Adrenal gland (tissue), 12 donors: ENCODE measurements around the gene AGBL4. TPM values are rescaled to one million over a fixed set of nuclear protein-coding genes. Genes with fewer than 3 reads are reported as not detected.

Source experiments
- DNase-seq, 7 donors: peaks; one replicate each; pipeline ENCODE4 v3.0.0-alpha.2; 2019 to 2020
- H3K27ac ChIP-seq, 5 donors: fragments of 200-600 bp; sonication (generic) in 4 of 5; 1 replicate in 3 of 5; 2 replicates in 2 of 5; pipeline versions ENCODE4 v1.5.1 to v1.8.0; 2016 to 2020; ENCODE audit warnings: mild to moderate bottlenecking in 1 of 5
- H3K27me3 ChIP-seq: fragments of 200-600 bp; 2 replicates; pipeline ENCODE4 v1.8.0; 2021
- H3K36me3 ChIP-seq, 2 donors: fragments of 200-600 bp; replicated peaks in 1 of 2; 1 replicate in 1 of 2; 2 replicates in 1 of 2; pipeline versions ENCODE4 v1.5.1 to v1.8.0; 2018 to 2022
- H3K4me1 ChIP-seq, 2 donors: fragments of 200-600 bp; replicated peaks in 1 of 2; 1 replicate in 1 of 2; 2 replicates in 1 of 2; pipeline versions ENCODE4 v1.5.1 to v1.8.0; 2018 to 2021
- H3K4me3 ChIP-seq, 4 donors: fragments of 200-600 bp; sonication (generic) in 3 of 4; one replicate each; pipeline ENCODE4 v1.5.1; 2016 to 2018
- H3K9me3 ChIP-seq, 3 donors: fragments of 200-600 bp; sonication (generic) in 1 of 3; replicated peaks in 1 of 3; 1 replicate in 2 of 3; 2 replicates in 1 of 3; pipeline versions ENCODE4 v1.5.1 to v1.8.0; 2016 to 2021
- POLR2A ChIP-seq, 2 donors: fragments of 450-650 bp; IDR thresholded peaks; one replicate each; pipeline ENCODE4 v1.6.1; 2017; ENCODE audit warnings: antibody characterized with exemption in 2 of 2, mild to moderate bottlenecking in 2 of 2, moderate library complexity in 1 of 2
- WGBS, 4 donors: extraction: QIAGEN DNeasy Blood & Tissue Kit in 2 of 4; methylation state at CpG; one replicate each; pipeline versions ENCODE4 v1.1.5 to v1.1.7; 2013 to 2017; 5-methylcytosine and 5-hydroxymethylcytosine counted together
- intact Hi-C, 2 donors: fragments of 100-400 bp; cut with DNase I; formaldehyde crosslinking; loops; one replicate each; pipeline versions ENCODE4 v1.14.1 to v1.15.0; 2022 to 2023
- polyA plus RNA-seq, 3 donors: library from polyadenylated mRNA; stranded (reverse); fragments of 200-250 nt in 2 of 3; fragments of 350-450 nt in 1 of 3; fragmentation: Illumina TruSeq in 1 of 3; extraction: RNeasy Lipid Tissue Mini Kit (QIAGEN cat#74804) in 1 of 3; gene quantifications; one replicate each; pipeline ENCODE4 v1.2.3, GENCODE V29; 2013 to 2014
- total RNA-seq, 9 donors: library from RNA; depleted of rRNA in 4 of 9; stranded (reverse); fragments of >200 nt in 4 of 9; fragments of 120-200 nt in 1 of 9; fragmentation: NEBNext Ultra II Directional in 1 of 9; extraction: Animal tissue kit (Norgen Biotek cat#: 25700) in 1 of 9; gene quantifications; one replicate each; pipeline versions ENCODE4 v1.1.0 to v1.2.4, GENCODE V29; 2013 to 2023
- TF ChIP-seq, protein P1 (sequence below), 6 experiments: fragments of 450-650 bp in 4 of 6; fragments of 200-600 bp in 2 of 6; sonication (generic) in 1 of 6; IDR thresholded peaks; 1 replicate in 5 of 6; 2 replicates in 1 of 6; pipeline versions ENCODE4 v1.5.1 to v1.8.0; 2016 to 2021; ENCODE audit warnings: antibody characterized with exemption in 6 of 6, mild to moderate bottlenecking in 2 of 6, moderate library complexity in 1 of 6
- donor health status: healthy with polysubstance abuse.
- donor health status: Bipolar disorder and iron deficiency.
- donor health status: DM: yes; HTN: yes; CAD: no.
- donor health status: DM: no; HTN: no; CAD: no.
- donor health status: DM: no; HTN: no; CAD: no.
- donor health status: DM: yes; HTN: yes; CAD: no.

Gene AGBL4
- total and polyA plus RNA-seq, 12 donors = 0.10 to 1.9 (median 0.80) TPM; not detected in 2

DNA sequence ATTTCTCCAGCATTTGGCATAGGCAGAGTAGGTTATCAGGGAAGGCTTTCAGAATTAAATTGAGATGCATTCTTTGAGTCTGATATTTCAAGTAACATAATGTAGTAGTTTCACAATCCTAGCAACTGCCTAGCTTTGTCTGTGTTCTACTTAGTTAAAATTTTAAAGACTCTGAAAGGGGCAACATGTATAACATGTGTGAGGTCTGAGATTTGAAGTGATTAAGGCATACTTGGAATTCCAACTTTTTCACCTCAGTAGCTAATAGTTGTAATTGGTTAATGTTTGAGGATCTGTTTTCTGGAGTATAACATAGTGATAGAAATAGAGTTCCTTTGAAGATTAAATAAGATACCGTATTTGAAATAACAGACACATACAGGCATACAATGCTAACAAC is 911.8 kb downstream of the AGBL4 start:
- intact Hi-C loops = no loop called here
- no peak for TF ChIP-seq POLR2A (IDR thresholded peaks at IDR 0.05)
- TF ChIP-seq, protein P1, sequence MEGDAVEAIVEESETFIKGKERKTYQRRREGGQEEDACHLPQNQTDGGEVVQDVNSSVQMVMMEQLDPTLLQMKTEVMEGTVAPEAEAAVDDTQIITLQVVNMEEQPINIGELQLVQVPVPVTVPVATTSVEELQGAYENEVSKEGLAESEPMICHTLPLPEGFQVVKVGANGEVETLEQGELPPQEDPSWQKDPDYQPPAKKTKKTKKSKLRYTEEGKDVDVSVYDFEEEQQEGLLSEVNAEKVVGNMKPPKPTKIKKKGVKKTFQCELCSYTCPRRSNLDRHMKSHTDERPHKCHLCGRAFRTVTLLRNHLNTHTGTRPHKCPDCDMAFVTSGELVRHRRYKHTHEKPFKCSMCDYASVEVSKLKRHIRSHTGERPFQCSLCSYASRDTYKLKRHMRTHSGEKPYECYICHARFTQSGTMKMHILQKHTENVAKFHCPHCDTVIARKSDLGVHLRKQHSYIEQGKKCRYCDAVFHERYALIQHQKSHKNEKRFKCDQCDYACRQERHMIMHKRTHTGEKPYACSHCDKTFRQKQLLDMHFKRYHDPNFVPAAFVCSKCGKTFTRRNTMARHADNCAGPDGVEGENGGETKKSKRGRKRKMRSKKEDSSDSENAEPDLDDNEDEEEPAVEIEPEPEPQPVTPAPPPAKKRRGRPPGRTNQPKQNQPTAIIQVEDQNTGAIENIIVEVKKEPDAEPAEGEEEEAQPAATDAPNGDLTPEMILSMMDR (IDR thresholded peaks at IDR 0.05) = no peak
- Histone ChIP-seq H3K4me1 (no peaks in the 10 kb centered on the region), H3K4me3 (no peak overlapping the region), H3K9me3 (no peaks in the 10 kb centered on the region), H3K27ac (no peak overlapping the region), H3K27me3 (no peaks in the 10 kb centered on the region), H3K36me3 (no peaks in the 10 kb centered on the region)
- no peak for DNase-seq
- 84 to 91% (median 89%) methylated on average over 1 of the region's 1 CpG for WGBS, 4 donors

DNA sequence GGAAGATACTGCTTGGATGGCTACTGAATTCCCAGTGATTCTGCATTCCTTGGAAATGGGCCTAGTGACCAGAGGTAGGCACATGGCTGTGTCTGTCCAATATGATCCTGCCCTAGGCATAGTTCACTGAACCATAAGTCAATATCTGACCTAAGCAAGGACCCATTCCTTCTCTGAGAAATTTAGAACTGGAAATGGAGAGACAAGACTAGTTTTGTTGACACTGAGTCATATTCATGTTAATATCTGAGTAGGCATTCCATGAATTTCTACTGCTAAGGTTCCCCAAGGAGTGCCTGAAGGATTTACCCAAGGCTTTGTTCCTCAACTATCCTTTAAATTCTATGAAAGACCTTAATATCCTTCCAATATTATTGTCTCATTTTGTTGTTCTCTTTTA is 917.3 kb downstream of the AGBL4 start:
- no peaks in the 10 kb centered on the region for H3K4me1 ChIP-seq
- H3K27me3 ChIP-seq = no peaks in the 10 kb centered on the region
- TF ChIP-seq, protein P1 (IDR thresholded peaks at IDR 0.05) = no peak
- TF ChIP-seq POLR2A (IDR thresholded peaks at IDR 0.05) = no peak
- no peak overlapping the region for H3K4me3 ChIP-seq
- H3K27ac ChIP-seq = no peak overlapping the region
- H3K9me3 ChIP-seq = no peaks in the 10 kb centered on the region
- no peaks in the 10 kb centered on the region for H3K36me3 ChIP-seq
- DNase-seq = no peak
- intact Hi-C loops = no loop called here

DNA sequence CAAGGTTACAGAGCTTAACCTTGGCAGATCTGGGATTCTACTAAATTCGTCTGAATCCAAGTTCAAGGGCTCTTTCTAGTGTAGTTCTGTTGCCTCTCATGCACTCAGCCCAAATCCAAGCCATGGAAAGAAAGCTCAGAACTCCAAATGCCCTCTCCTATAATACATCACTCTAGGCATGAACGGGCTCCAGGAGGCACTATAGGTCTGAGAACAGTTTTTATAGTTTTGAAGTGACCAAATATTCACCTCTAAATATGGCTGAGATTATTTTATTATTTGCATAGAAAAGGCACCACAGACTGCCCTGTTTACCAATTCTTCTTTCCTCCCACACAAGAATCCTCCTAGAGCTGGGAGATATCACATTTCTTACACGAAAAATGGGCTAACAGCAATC is 919.2 kb downstream of the AGBL4 start:
- Histone ChIP-seq H3K27ac (no peak overlapping the region), H3K9me3 (no peaks in the 10 kb centered on the region), H3K4me3 (no peak overlapping the region), H3K36me3 (no peaks in the 10 kb centered on the region), H3K4me1 (no peaks in the 10 kb centered on the region), H3K27me3 (no peaks in the 10 kb centered on the region)
- 44 to 52% (median 50%) methylated on average over 3 of the region's 3 CpGs for WGBS, 4 donors
- no peak for TF ChIP-seq POLR2A (IDR thresholded peaks at IDR 0.05)
- TF ChIP-seq, protein P1 (IDR thresholded peaks at IDR 0.05) = no peak
- intact Hi-C loops = no loop called here
- no peak for DNase-seq

DNA sequence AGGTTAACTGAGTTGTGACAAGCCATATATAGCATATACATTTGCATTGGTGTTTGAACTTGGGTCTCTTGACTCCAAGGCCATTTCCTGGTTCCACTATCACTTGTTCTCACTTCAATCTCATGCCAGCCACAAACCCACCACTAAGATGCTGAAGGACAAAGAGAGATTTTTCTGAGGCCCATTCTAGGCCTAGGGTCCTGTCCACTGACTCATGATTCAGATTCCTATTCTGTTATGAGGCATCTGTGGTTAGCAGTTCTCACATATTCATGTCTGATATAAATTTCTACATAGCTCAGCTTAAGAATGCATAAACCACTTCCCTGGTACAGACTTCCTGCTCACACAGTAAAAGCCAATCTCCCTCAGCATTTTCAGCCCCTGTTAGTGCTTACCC is 921.0 kb downstream of the AGBL4 start:
- Histone ChIP-seq H3K4me3 (no peak overlapping the region), H3K27me3 (no peaks in the 10 kb centered on the region), H3K36me3 (no peaks in the 10 kb centered on the region), H3K9me3 (no peaks in the 10 kb centered on the region), H3K27ac (no peak overlapping the region), H3K4me1 (no peaks in the 10 kb centered on the region)
- DNase-seq = no peak
- intact Hi-C loops = no loop called here
- TF ChIP-seq POLR2A (IDR thresholded peaks at IDR 0.05) = no peak
- TF ChIP-seq, protein P1 (IDR thresholded peaks at IDR 0.05) = no peak
